ENCODE results near the gene MDM2.

DNA sequence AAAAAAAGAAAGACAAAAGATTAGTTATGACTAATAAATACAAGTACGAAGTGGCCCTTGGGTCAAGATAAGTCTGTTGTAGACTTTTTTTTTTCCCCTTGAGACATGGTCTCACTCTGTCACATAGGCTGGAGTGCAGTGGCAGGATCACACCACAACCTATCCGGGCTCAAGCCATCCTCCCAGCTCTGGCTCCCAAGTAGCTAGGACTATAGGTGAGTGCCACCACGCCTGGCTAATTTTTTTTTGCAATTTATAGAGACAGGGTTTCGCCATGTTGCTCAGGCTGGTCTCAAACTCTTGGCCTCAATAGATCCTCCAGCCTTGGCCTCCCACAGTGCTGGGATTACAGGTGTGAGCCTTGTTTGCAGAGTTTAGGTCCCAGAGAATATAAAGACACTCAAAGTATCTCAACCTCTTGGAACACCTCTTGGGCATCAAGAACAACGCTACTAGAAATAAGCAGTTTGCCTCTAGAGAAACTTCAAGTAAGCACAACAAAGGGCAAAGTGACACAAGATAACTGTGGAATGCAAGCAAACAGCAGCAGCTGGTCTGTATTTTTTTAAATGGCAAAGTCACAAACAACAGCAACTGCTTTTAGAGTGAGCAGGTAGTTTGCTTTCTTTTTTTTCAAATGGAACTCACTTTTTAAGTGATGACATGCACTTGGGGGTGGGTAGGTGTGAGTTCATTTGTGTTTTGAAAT is 3.9 kb upstream of the MDM2 start:
- TF ChIP-seq CTCF (IDR thresholded peaks at IDR 0.05; ENCODE audit: low read length), result no peak
- no peak for TF ChIP-seq EZH2 (optimal IDR thresholded peaks at IDR 0.05; ENCODE audit: low read depth, low read length)
- no peak for TF ChIP-seq EZH2phosphoT487 (IDR thresholded peaks at IDR 0.05; ENCODE audit: low read length)
